Measurements from ENCODE around the gene FAH.

The FAH gene

DNA sequence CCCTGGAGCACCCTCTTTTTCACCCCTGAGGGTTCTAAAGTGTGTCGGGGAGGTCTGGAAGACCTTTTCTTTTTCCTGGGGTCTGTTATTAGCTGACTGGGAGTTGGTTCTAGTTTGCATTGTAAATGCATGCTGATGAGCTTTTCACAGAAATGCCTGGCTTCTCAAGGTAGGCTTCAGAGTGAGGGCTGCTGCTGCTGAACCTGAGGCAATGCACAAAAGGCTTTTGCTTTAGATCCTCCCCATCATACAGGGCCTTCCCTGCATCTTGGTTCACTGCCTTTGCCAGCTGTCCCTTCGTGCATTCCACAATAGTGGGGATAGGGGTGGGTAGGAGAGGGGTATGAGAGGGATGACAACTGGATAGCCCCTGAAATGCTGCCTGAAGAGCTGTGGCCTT lies 46.6 kb downstream of the FAH start:
- no peak for DNase-seq (ENCODE audit: low read depth, low spot score)

DNA sequence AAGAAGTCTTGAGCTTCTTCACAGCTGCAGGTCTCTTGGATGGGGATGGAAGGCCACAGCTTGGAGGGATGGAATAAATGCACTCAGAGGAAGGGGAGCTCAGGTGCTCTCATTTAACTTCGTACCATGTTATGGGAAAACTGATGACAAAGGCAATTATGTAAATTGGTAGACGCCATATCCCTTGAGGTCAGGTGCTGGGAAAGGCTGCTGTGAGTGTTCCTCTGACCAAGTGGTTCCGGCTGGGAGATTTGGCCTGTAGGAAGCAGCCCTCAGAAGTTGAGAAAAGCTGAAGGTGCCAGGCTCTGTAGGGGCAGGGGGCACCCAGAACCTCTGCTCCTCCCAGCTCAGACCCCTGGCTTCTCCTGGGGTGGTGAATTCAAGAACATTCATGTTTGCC lies 47.1 kb downstream of the FAH start:
- DNase-seq (ENCODE audit: low read depth, low spot score), result no peak

DNA sequence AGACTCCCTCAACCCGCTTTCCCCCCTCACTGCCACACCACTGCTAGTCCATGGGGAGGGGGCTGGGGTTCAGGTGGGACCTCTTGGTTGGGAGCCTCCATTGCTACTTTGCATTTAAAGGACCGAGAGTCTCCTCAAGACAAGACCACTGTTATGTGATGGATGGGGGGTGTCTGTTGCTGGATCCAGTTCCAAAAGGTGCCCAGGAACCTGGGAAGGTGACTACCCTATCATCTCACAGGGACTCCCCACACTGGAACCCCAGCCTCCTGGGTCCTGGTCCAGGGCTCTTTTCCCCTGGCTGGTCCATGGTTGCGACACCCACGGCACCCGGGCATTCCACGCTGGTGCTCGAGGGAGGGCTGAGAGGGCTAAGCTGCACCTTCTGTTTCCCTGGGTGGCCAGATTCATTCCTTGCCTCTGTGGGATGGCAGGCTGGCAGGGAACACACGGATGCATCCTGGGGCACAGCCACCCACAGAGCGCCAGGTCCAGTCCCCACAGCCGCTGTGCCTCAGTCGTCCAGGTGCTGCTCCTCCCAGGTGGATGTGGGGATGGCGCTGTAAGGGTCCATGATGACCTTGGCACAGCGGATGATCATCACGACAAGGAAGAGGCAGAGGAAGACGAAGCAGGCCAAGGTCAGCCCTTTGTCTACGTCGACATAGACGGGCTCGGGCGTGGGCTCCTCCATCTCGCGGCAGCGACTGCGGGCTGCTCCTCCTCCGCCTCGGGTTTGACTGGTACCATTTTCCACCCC lies 48.6 kb downstream of the FAH start:
- DNase-seq (ENCODE audit: low read depth, low spot score), result no peak

DNA sequence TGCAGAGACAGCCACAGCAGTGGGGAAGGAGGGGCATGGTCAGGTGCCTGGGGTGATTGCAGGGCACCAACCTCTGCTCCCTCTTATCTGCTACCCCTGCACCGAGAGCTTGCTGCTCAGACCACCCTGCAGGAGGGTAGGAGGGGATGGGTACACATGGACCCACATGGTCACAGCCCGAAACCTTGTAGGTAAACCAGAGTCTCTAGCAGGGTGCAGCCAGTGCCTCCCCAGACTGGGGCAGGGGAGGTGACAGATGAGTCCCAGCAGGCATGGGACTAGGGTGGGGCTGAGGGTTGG lies 49.2 kb downstream of the FAH start:
- no peak for DNase-seq (ENCODE audit: low read depth, low spot score)

DNA sequence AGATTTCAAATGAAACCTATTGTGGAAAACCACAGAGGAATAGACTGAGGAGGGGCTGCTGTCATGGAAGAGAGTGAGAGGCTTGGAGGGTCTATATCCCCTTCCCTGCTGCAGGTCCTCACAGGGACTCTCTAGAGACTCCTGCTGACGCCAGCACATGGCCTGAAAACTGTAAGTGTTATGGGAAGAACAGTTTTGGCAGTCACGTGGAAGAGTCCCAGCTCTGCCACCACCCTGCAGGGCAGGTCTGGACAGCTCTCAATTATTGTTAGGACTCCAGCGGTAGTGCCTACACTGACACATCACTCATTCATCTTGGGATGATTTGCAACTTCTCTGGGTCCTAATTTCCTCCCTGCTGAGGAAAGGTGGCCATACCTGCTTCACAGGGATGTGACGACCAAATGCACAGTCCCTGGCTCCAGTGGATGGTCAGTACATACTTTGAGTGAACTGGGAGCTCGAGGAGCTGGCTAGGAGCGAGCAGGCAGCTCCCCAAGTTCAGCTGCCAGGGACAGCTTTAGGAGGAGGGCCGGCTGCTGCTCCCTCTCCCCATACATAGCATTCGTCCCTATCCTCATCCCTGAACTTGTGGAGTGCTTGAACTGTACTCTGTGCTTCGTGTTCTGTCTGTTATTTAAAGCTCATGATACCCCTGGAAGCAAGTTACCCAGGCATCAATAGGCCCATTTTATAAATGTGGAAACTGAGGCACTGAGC lies 50.0 kb downstream of the FAH start:
- DNase-seq (ENCODE audit: low read depth, low spot score), result no peak

DNA sequence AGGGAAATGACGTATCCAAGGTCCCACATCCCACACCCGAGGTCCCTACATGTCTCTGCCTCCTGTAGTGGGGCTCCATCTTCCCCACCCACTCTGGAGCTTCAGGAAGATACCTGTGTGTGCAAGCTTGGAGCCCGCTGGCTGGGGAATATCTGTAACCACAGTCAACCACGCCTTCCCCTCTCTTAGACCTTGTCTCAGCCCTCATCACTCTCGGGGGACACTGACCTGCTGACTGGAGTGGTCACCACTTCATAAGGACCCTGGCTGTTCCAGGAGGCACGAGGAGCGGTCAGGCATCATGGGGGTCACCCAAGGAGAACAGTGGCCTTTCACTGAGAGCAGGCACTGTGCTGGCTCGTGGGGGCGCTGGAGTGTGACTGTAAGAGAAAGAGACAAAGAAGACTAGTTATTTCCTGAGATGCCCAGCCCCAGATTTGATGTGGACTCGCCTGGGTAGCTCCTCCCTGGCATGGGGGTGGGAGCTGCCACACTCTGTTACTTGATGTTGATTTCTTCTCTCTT lies 50.6 kb downstream of the FAH start:
- DNase-seq (ENCODE audit: low read depth, low spot score), result no peak

DNA sequence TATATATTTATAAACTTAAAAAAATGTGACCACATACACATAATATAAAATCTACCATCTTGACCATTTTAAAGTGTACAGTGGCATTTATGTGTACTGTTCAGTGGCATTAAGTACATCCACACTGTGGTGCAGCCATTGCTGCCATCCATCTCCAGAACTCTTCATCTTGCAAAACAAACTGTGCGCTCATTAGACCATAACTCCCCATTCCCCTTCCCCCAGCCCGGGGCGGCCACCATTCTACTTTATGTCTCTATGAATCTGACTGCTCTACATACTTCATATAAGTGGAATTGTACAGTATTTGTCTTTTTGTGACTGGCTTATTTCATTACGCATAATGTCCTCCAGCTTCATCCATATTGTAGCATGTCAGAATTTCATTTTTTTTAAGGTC lies 51.4 kb downstream of the FAH start:
- no peak for DNase-seq (ENCODE audit: low read depth, low spot score)

DNA sequence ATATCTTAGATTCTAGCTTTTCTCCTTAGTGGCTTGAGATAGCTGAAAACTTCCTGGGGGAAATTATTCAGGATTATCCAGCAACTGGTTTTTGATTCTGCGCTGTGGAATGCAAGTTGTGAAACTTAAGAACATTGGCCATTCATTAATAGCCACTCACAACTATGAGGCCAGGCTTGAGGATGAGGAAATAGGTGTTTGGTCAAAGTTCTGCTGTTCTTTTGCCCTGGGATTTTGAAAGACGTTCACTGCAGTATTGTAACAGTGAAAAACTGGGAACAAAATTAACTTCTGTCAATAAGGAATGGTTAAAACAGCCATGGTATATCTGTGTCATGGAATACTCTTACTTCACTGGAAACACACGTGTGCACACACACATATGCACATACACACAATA lies 55.1 kb downstream of the FAH start:
- no peak for DNase-seq (ENCODE audit: low read depth, low spot score)

DNA sequence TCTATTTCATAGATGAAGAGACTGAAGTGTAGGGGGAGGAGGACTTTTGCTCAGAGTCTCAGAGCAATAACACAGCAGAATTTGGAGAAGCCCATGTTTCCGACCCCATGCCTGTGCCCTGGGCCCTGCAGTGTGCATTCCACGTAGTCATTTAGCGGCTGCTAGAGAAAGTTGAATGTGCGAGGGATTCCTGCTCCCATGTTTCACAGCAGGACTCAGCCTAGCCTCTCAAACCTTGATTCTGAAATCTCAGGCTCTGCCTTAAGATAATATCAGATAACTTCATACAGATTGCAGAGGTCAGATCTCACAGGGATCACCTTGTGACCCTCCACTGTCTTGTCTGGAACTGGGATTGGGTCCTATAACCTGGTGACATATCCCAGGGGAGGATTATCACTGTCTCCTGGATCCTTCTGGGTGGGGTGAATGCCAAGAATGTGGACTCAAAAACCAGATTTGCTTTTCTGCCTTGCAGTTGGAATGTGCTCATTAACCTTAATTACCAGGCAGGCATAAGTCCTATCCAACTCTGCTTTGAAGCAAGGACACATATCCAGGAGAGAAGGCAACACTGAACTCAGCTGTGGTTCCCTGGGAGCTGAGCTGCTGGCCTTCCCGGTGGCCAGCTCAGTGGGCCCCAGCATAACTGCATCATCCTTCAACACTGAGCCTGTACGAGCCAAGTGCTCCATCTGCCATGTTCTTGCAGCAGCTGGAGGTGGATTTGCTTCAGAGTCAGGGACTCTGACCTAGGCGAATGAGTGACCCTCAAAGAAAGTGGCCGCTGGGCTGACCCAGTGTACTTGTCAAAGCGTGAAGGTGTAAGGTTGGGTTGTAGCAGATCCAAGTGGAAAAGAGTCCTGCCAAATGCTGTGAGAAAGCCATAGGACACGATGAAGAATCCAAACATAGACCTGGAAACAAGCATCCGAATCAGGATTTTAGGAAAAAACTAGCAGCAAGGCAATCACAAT lies 56.2 kb downstream of the FAH start:
- DNase-seq (ENCODE audit: low read depth, low spot score), result no peak

DNA sequence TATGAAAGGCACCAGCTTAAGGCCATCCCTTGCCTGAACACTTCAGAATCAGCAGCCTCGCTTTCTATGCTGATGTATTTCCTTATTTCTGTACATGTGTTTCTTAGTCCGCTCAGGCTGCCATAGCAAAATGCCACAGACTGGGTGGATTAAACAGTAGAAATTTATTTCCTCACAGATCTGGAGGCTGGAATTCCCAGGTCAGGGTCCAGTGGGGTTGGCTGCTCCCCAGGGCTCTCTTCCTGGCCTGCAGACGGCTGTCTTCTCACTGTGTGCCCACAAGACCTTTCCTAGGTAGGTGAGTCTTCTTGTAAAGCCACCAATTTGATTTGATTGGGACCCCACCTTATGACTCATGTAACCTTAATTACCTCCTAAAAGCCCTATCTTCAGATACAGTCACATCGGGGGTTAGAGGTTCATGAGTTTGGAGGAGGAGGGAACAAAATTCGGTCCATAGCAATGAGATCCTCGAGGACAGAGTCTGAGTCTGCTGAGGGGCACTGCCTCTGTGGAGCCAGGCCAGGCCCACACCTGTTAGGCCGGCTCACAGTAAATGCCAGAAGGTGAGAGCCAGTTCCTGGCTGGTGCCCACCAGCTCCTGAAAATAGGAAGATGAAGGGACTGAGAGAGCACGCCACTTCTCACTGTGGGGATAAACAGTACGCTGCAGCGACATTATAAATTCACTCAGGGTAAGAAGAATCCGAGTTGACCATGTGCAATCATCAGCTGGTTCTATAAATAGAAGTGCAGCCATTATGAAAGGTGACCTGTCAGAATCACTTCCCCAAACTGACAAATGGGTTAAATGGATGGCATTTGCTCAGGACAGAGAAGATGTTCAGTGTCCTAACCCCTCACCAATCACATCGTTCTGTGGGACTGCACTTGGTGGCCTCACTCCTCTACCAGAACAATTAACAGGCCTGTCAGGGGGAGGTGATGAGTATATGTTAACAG lies 58.1 kb downstream of the FAH start:
- DNase-seq (ENCODE audit: low read depth, low spot score), result no peak

DNA sequence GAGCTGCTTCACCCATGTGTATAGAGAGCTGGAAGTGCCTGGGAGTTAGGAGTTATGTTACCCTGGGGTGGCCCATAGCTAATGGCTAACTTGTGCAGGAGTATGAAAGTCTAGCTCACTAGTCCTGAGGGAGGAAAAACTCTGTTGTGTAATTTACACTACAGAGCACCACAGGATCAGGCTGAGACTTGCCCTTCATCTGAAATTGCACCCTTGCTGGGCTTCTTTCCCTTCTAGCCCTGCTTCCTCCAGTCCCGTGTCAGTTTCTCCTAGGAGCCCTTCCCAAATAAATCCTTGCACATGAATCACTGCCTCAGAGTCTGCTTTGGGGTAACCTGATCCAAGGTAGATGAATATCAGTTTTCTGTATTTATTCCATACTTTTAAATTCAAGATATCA lies 59.2 kb downstream of the FAH start:
- no peak for DNase-seq (ENCODE audit: low read depth, low spot score)

DNA sequence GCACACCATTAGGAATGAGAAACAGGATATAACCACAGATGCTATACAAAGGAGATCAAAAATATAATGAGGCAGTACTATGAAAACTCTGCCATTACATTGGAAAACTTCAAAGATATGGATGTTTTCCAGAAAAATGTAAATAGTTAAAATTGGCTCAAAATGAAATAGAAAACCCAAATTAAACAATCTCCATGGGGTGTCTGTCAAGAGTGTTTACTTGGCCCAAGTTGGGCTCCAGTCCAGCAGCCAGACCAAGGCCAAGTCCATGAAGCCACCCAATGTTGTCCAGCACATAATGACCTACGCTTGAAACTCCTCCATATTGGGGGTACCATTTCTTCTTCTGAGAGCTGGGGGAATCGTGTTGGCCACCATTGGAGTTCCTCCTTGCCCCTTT lies 62.1 kb downstream of the FAH start:
- DNase-seq (ENCODE audit: low read depth, low spot score), result no peak

DNA sequence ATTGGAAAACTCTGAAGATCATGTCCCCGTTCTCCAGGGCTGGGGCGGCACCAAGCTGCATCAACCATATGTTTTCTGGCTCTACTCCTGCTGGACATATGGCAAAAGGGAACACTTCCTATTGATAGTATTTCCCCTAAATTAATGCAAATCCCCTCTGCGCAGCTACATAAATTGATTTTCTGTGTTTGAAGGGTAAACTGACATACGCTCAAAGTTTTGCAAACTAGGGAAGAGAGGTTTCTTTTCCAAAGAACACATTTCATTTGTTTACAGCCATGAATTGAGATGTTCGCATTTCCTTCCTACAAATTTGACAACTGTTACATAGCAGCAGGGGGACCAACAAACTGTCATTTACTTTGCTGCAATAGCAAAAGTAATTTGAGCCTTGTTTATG lies 63.3 kb downstream of the FAH start:
- DNase-seq (ENCODE audit: low read depth, low spot score), result no peak

DNA sequence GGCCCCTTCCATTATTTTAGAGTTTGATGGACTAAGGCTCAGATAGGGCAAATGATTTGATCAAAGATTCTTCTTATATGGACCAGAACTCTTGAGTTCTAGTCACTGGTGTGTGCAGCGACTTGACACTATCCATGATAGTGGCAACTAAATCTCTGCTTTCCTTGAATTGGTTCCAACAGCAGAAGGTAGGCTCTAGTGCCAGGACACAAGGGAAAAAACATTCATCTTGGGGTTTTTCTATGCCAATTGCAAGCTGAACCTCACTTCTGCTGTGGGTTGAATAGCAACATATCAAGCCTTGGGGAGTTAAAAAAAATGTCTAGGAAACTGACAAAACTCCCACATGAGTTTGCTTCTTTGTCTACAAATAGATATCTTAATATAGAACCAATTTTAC lies 64.1 kb downstream of the FAH start:
- DNase-seq (ENCODE audit: low read depth, low spot score), result no peak

DNA sequence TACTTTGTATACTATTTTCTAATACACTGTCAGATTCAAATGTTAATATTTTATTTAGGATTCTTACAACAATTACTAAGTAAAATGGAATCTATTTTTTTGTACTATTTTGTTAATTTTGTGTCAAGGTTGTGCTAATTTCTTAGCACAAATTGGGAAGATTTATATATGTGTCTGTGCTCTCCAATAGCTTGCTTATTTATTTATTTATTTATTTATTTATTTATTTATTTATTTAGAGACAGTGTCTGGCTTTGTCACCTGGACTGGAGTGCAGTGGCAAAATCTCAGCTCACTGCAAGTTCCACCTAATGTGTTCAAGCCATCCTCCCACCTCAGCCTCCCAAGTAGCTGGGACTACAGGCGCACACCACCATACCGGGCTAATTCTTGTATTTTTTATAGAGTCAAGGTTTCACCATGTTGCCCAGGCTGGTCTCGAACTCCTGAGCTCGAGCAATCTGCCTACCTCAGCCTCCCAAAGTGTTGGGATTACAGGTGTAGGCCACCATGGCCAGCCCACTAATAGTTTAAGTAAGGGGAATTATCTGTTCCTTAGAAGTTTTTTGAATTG lies 64.6 kb downstream of the FAH start:
- no peak for DNase-seq (ENCODE audit: low read depth, low spot score)

DNA sequence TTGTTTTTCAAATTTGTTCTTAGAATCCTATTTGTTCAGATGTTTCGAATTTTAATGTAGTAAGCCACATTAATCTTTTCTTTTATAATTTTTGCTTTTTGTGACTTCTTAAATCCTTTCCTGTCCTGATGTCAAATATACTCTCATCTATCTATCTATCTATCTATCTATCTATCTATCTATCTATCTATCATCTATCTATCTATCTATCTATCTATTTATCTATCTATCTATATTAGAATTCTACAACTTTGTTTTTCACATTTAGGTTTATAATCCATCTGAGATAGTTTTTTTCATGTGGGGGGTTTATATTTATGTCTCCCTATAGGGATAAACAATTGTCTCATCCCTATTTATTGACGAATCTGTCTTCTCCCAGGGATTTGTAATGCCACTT lies 67.2 kb downstream of the FAH start:
- DNase-seq (ENCODE audit: low read depth, low spot score), result no peak

DNA sequence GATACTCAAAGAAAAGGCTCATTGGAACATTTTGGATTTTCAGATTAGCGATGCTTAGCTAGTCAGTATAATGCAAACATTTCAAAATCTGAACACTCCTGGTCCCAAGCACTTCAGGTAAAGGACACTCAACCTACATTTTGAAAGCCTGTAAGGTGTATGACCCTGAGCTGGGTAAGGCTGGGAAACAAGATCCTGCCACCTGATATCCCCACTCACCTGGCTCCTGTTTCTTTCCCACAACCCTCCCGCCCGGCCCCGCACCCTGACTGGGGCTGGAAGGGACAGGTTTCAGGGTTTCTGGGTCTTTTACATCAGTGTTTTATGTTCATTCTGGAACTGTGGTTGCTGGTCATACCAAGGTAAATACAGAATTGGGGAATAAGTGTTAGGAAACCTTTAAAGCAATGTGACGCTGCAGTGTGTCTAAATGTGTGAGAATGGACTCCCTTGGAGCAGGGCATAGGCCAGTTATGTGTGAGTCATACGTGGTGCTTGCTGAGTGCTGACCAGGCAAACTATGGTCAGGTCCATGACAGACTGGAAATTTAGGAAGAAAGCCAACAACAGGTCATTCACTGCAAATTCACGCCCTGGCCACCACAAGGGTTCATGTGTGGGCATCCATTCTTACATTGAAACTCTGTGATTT lies 76.3 kb downstream of the FAH start:
- DNase-seq (ENCODE audit: low read depth, low spot score), result no peak

DNA sequence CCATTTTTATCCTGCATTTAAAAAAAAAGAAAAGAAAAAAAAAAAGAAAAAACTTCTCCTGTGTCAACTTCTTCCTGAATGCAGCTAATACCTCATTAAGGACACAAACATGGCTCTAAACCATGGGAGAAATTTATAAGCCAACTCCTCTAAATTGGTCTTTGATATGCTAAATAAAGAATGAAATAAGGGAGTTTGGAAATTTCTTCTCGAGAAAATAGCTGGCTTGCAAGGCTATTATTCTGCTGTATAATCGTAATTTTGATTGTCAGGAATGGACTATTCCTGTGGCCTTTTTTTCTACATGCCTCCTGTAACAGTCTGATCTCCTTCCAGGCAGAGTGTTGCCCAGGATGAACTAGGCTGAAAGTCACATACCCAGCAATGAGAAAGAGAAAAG lies 78.6 kb downstream of the FAH start:
- no peak for DNase-seq (ENCODE audit: low read depth, low spot score)

DNA sequence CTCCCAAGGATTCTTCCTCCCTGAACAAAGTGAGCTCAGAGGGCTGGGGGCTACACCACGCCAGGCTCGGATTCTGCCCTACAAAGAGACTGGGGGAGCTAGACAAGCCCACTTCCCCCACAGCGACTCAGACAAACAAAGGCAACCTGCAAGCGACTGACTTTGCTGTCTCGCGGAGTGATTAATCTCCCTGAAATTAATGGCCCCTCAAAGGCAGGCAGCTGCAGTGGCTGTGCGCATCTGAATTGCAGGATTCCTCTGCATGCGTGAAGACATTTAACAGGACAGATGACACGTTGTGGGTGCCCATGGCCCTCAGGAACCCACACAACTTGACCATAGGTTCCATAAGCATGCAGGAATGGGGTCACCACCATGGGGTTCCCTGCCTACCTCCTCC lies 80.8 kb downstream of the FAH start:
- no peak for DNase-seq (ENCODE audit: low read depth, low spot score)

DNA sequence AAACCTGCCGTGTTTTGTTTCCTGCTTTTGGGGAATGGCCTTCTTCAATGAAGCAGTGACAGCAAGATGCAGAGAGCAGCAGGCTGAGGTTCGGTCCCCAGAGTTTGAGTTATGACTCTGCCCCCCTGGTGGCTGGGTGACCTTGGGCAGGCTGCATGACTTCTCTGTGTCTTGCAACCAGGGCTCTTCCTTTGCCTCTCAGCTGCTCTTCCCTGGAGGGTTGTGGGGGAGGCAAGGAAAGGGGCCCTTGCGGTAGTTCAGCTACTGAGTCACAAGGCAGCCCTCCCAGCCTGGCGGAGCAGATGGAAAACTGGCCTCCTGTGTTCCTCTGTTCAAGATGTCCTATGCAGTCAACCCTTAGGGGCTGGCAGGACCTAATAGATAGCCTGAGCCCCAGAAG lies 82.1 kb downstream of the FAH start:
- no peak for DNase-seq (ENCODE audit: low read depth, low spot score)
